Endodermal cell (in vitro differentiated cells): ENCODE data around the gene PLD2. TPM values are rescaled to one million over a fixed set of nuclear protein-coding genes. Genes with fewer than 3 reads are reported as not detected.

Source experiments
- DNase-seq: peaks from one replicate; pipeline ENCODE4 v3.0.0-alpha.2; 2017
- H3K27ac ChIP-seq: 2 replicates; pipeline ENCODE4 v1.5.1; 2013; ENCODE audit warnings: mild to moderate bottlenecking, low read depth, low read length, moderate library complexity
- H3K27me3 ChIP-seq: 2 replicates; pipeline ENCODE4 v1.6.1; 2013; ENCODE audit warnings: mild to moderate bottlenecking, low read length, moderate library complexity; ENCODE audit not compliant: insufficient read depth, control insufficient read depth, poor library complexity, severe bottlenecking
- H3K36me3 ChIP-seq: 2 replicates; pipeline ENCODE4 v1.7.0; 2013; ENCODE audit warnings: mild to moderate bottlenecking, low read length, moderate library complexity; ENCODE audit not compliant: control insufficient read depth, insufficient read depth
- H3K4me1 ChIP-seq: one replicate; pipeline ENCODE4 v1.7.0; 2013; ENCODE audit warnings: low read length; ENCODE audit not compliant: control insufficient read depth, insufficient read depth
- H3K4me3 ChIP-seq: 2 replicates; pipeline ENCODE4 v1.5.1; 2013; ENCODE audit warnings: mild to moderate bottlenecking, low read length, moderate library complexity
- H3K9ac ChIP-seq: 2 replicates; pipeline ENCODE4 v1.6.1; 2013; ENCODE audit warnings: mild to moderate bottlenecking, low read length, moderate library complexity; ENCODE audit not compliant: poor library complexity, severe bottlenecking; ENCODE audit errors: extremely low read depth
- H3K9me3 ChIP-seq: 2 replicates; pipeline ENCODE4 v1.6.1; 2013; ENCODE audit warnings: mild to moderate bottlenecking, low read length, moderate library complexity; ENCODE audit not compliant: control insufficient read depth
- H3K27ac Mint-ChIP-seq: 2 replicates; pipeline ENCODE4 v1.8.0; 2020; ENCODE audit warnings: mixed read lengths
- H3K27me3 Mint-ChIP-seq: 2 replicates; pipeline ENCODE4 v1.8.0; 2021; ENCODE audit warnings: mild to moderate bottlenecking, mixed read lengths; ENCODE audit not compliant: insufficient read depth
- H3K36me3 Mint-ChIP-seq: 2 replicates; pipeline ENCODE4 v1.8.0; 2020; ENCODE audit warnings: low read depth, mixed read lengths
- H3K4me1 Mint-ChIP-seq: 2 replicates; pipeline ENCODE4 v1.8.0; 2020; ENCODE audit warnings: mixed read lengths
- H3K4me3 Mint-ChIP-seq: 2 replicates; pipeline ENCODE4 v1.8.0; 2020; ENCODE audit warnings: mild to moderate bottlenecking, moderate library complexity, mixed read lengths
- H3K9me3 Mint-ChIP-seq: 2 replicates; pipeline ENCODE4 v1.8.0; 2020; ENCODE audit warnings: mild to moderate bottlenecking, mixed read lengths
- CTCF ChIP-seq: fragments of 200-600 bp; sonication (generic); conservative IDR thresholded peaks from 2 replicates; pipeline ENCODE4 v1.5.0; 2021; ENCODE audit warnings: antibody characterized with exemption, mild to moderate bottlenecking
- WGBS, 2 experiments: methylation state at CpG; one replicate each; pipeline versions ENCODE4 v1.1.5 to v1.1.7; 2013; ENCODE audit warnings: missing lambda C conversion rate in 2 of 2, mixed read lengths in 1 of 2; ENCODE audit not compliant: insufficient coverage in 1 of 2, insufficient read length in 1 of 2; 5-methylcytosine and 5-hydroxymethylcytosine counted together
- total RNA-seq, 2 donors: library from RNA; stranded (reverse); fragmentation: NEBNext Ultra II Directional in 1 of 2; extraction: Animal tissue kit (Norgen Biotek cat#: 25700) in 1 of 2; gene quantifications; 2 replicates in 1 of 2; 3 replicates in 1 of 2; pipeline ENCODE4 v1.2.1, GENCODE V29; 2021

Gene PLD2
- total RNA-seq, 2 donors from 2014 or later, result 72.7 to 75.2 TPM

GRCh38 chr17:4810696-4811290, 3.8 kb downstream of the PLD2 start:
- H3K4me3 Mint-ChIP-seq, result no peak overlapping the region
- H3K27ac Mint-ChIP-seq, result no peak overlapping the region

GRCh38 chr17:4811471-4811870, 4.5 kb downstream of the PLD2 start:
- no peak for DNase-seq
- no peaks in the 10 kb centered on the region for H3K9me3 ChIP-seq
- no peak overlapping the region for H3K27ac Mint-ChIP-seq

More at GRCh38 chr17:4810696-4811290, 3.8 kb downstream of the PLD2 start:
- no peaks in the 10 kb centered on the region for H3K4me1 ChIP-seq
- no peak for TF ChIP-seq CTCF
- no peak for DNase-seq
- peaks cover 52% of the 10 kb centered on the region for H3K36me3 ChIP-seq
- H3K4me1 Mint-ChIP-seq, result peaks cover 6% of the 10 kb centered on the region
- no peak overlapping the region for H3K27ac ChIP-seq
- no peak overlapping the region for H3K4me3 ChIP-seq
- H3K9ac ChIP-seq, result no peak overlapping the region
- H3K36me3 Mint-ChIP-seq, result peaks cover 46% of the 10 kb centered on the region
- H3K27me3 ChIP-seq, result no peaks in the 10 kb centered on the region
- WGBS, 2 experiments, result 94 to 97% methylated on average over 8 to 13 of the region's 13 CpGs
- H3K9me3 Mint-ChIP-seq, result no peaks in the 10 kb centered on the region
- no peaks in the 10 kb centered on the region for H3K27me3 Mint-ChIP-seq
- H3K9me3 ChIP-seq, result no peaks in the 10 kb centered on the region

GRCh38 chr17:4812690-4813089, 5.7 kb downstream of the PLD2 start:
- no peaks in the 10 kb centered on the region for H3K4me1 ChIP-seq
- 92 to 94% methylated on average over 5 to 7 of the region's 7 CpGs for WGBS, 2 experiments

More at GRCh38 chr17:4811471-4811870, 4.5 kb downstream of the PLD2 start:
- H3K27me3 Mint-ChIP-seq, result no peaks in the 10 kb centered on the region
- no peaks in the 10 kb centered on the region for H3K4me1 ChIP-seq
- H3K27ac ChIP-seq, result no peak overlapping the region
- peaks cover 52% of the 10 kb centered on the region for H3K36me3 Mint-ChIP-seq
- WGBS, 2 experiments, result 97 to 99% methylated on average over 12 of the region's 12 CpGs
- no peak for TF ChIP-seq CTCF
- no peak overlapping the region for H3K4me3 ChIP-seq
- peaks cover 5% of the 10 kb centered on the region for H3K4me1 Mint-ChIP-seq
- H3K9ac ChIP-seq, result no peak overlapping the region
- peaks cover 2% of the 10 kb centered on the region for H3K9me3 Mint-ChIP-seq
- no peak overlapping the region for H3K4me3 Mint-ChIP-seq
- H3K36me3 ChIP-seq, result peaks cover 55% of the 10 kb centered on the region
- H3K27me3 ChIP-seq, result no peaks in the 10 kb centered on the region

More at GRCh38 chr17:4812690-4813089, 5.7 kb downstream of the PLD2 start:
- H3K36me3 ChIP-seq, result peaks cover 61% of the 10 kb centered on the region
- no peaks in the 10 kb centered on the region for H3K9me3 ChIP-seq
- no peak overlapping the region for H3K27ac Mint-ChIP-seq
- H3K9me3 Mint-ChIP-seq, result peaks cover 2% of the 10 kb centered on the region
- no peak overlapping the region for H3K9ac ChIP-seq
- H3K4me3 ChIP-seq, result no peak overlapping the region
- H3K27me3 Mint-ChIP-seq, result no peaks in the 10 kb centered on the region
- no peak overlapping the region for H3K27ac ChIP-seq
- no peaks in the 10 kb centered on the region for H3K27me3 ChIP-seq
- H3K36me3 Mint-ChIP-seq, result peaks cover 60% of the 10 kb centered on the region
- no peak overlapping the region for H3K4me3 Mint-ChIP-seq
- peaks cover 3% of the 10 kb centered on the region for H3K4me1 Mint-ChIP-seq
- DNase-seq, result no peak
- TF ChIP-seq CTCF, result no peak
